H1 (cell line): ENCODE data around the gene HOOK1. TPM values are rescaled to one million over a fixed set of nuclear protein-coding genes. Genes with fewer than 3 reads are reported as not detected.

Experiments used
- CTCF ChIA-PET: fragments of 300-600 bp; sonication (Branson Sonifier 250); formaldehyde crosslinking; loops from one replicate; lab custom pipeline; 2021; ENCODE audit not compliant: partially characterized antibody; lab: Charles Lee
- POLR2A ChIA-PET: fragments of 300-600 bp; sonication (Branson Sonifier 250); formaldehyde crosslinking; loops from one replicate; lab custom pipeline; 2021; ENCODE audit warnings: inconsistent platforms; ENCODE audit not compliant: partially characterized antibody; lab: Charles Lee
- DNase-seq, 2 experiments: peaks; one replicate each; pipeline versions ENCODE4 v3.0.0 to v3.0.0-alpha.2; 2010 to 2022; ENCODE audit warnings: low spot score in 2 of 2, low read depth in 1 of 2, mixed read lengths in 1 of 2
- FAIRE-seq: peaks from 2 replicates; lab custom pipeline; 2011; peaks lifted over from hg19 to GRCh38; lab: Jason Lieb, UNC
- H2AFZ ChIP-seq: 2 replicates; pipeline ENCODE4 v1.8.1; 2012; ENCODE audit warnings: low read length, inconsistent platforms
- H2AK5ac ChIP-seq: 2 replicates; pipeline ENCODE4 v1.6.1; 2013; ENCODE audit warnings: low read depth, low read length
- H2BK120ac ChIP-seq: replicated peaks from 2 replicates; pipeline ENCODE3; 2013; ENCODE audit warnings: low read depth, low read length, inconsistent platforms
- H2BK12ac ChIP-seq: 2 replicates; pipeline ENCODE4 v1.6.1; 2013; ENCODE audit warnings: low read depth, low read length
- H2BK15ac ChIP-seq: 2 replicates; pipeline ENCODE4 v1.6.1; 2013; ENCODE audit warnings: low read length
- H2BK20ac ChIP-seq: 2 replicates; pipeline ENCODE4 v1.6.1; 2013; ENCODE audit warnings: low read length
- H2BK5ac ChIP-seq: 2 replicates; pipeline ENCODE4 v1.6.1; 2013; ENCODE audit warnings: low read depth, low read length
- H3K14ac ChIP-seq: 2 replicates; pipeline ENCODE4 v1.6.1; 2013; ENCODE audit warnings: inconsistent platforms; ENCODE audit not compliant: insufficient read length
- H3K18ac ChIP-seq: 2 replicates; pipeline ENCODE4 v1.6.1; 2013; ENCODE audit warnings: low read length; ENCODE audit errors: extremely low read depth
- H3K23ac ChIP-seq: 2 replicates; pipeline ENCODE4 v1.6.1; 2013; ENCODE audit warnings: inconsistent platforms; ENCODE audit not compliant: insufficient read length
- H3K23me2 ChIP-seq: 2 replicates; pipeline ENCODE4 v1.6.1; 2013; ENCODE audit warnings: low read depth, low read length
- H3K27ac ChIP-seq: 2 replicates; pipeline ENCODE4 v1.6.1; 2011; ENCODE audit warnings: low read depth, low read length, inconsistent platforms
- H3K27me3 ChIP-seq, 4 experiments: replicated peaks in 1 of 4; 1 replicate in 1 of 4; 2 replicates in 3 of 4; pipeline versions ENCODE4 v1.6.1 to v1.8.1; 2011 to 2013; ENCODE audit warnings: low read length in 3 of 4, mild to moderate bottlenecking in 3 of 4, inconsistent platforms in 2 of 4, mixed read lengths in 2 of 4, moderate library complexity in 1 of 4; ENCODE audit not compliant: control insufficient read depth in 3 of 4, insufficient read depth in 3 of 4; ENCODE audit errors: extremely low read depth in 1 of 4
- H3K36me3 ChIP-seq, 4 experiments: 2 replicates each; pipeline versions ENCODE4 v1.6.1 to v1.8.1; 2011 to 2013; ENCODE audit warnings: mild to moderate bottlenecking in 4 of 4, low read length in 3 of 4, moderate library complexity in 2 of 4, control low read depth in 1 of 4, inconsistent platforms in 1 of 4; ENCODE audit not compliant: insufficient read depth in 4 of 4, control insufficient read depth in 2 of 4
- H3K4ac ChIP-seq: replicated peaks from 2 replicates; pipeline ENCODE3; 2013; ENCODE audit warnings: low read length, low read depth, mixed read lengths, inconsistent platforms; ENCODE audit not compliant: insufficient read length
- H3K4me1 ChIP-seq, 4 experiments: replicated peaks in 1 of 4; 1 replicate in 1 of 4; 2 replicates in 3 of 4; pipeline versions ENCODE4 v1.6.1 to v1.8.1; 2011 to 2013; ENCODE audit warnings: low read length in 3 of 4, inconsistent platforms in 2 of 4, mixed read lengths in 1 of 4; ENCODE audit not compliant: insufficient read depth in 4 of 4, control insufficient read depth in 3 of 4
- H3K4me2 ChIP-seq, 2 experiments: 2 replicates each; pipeline versions ENCODE4 v1.6.1 to v1.8.1; 2011 to 2013; ENCODE audit warnings: low read depth in 2 of 2, low read length in 2 of 2, control low read depth in 1 of 2, inconsistent platforms in 1 of 2, mild to moderate bottlenecking in 1 of 2; ENCODE audit not compliant: insufficient read depth in 1 of 2
- H3K4me3 ChIP-seq, 4 experiments: fragments of 200-600, 300-600 bp in 1 of 4; sonication (generic), shearing (Covaris generic), sonication (Bioruptor Twin) in 1 of 4; 2 replicates each; pipeline versions ENCODE4 v1.5.1 to v1.8.1; 2011 to 2016; ENCODE audit warnings: low read length in 4 of 4, low read depth in 3 of 4, control low read depth in 2 of 4, inconsistent platforms in 2 of 4, mild to moderate bottlenecking in 2 of 4, mixed read lengths in 1 of 4, moderate library complexity in 1 of 4; ENCODE audit not compliant: insufficient read depth in 2 of 4; ENCODE audit errors: extremely low read depth in 1 of 4
- H3K56ac ChIP-seq: replicated peaks from 2 replicates; pipeline ENCODE3; 2013; ENCODE audit warnings: low read depth, mild to moderate bottlenecking, mixed read lengths, low read length, inconsistent platforms; ENCODE audit not compliant: insufficient read length
- H3K79me1 ChIP-seq: 2 replicates; pipeline ENCODE4 v1.6.1; 2013; ENCODE audit warnings: low read depth, low read length, control low read depth
- H3K79me2 ChIP-seq, 2 experiments: 2 replicates each; pipeline versions ENCODE4 v1.6.1 to v1.8.1; 2012 to 2013; ENCODE audit warnings: low read length in 2 of 2, mild to moderate bottlenecking in 2 of 2, inconsistent platforms in 1 of 2; ENCODE audit not compliant: insufficient read depth in 2 of 2, control insufficient read depth in 1 of 2
- H3K9ac ChIP-seq, 4 experiments: replicated peaks in 1 of 4; 1 replicate in 1 of 4; 2 replicates in 3 of 4; pipeline versions ENCODE4 v1.6.1 to v1.8.1; 2011 to 2013; ENCODE audit warnings: low read depth in 3 of 4, low read length in 3 of 4, control low read depth in 2 of 4, mild to moderate bottlenecking in 2 of 4, moderate library complexity in 2 of 4, inconsistent platforms in 1 of 4; ENCODE audit errors: extremely low read depth in 1 of 4
- H3K9me3 ChIP-seq, 2 experiments: 2 replicates each; pipeline versions ENCODE4 v1.6.1 to v1.8.1; 2012 to 2013; ENCODE audit warnings: mild to moderate bottlenecking in 2 of 2, moderate library complexity in 2 of 2, control low read depth in 1 of 2, inconsistent platforms in 1 of 2, low read depth in 1 of 2, low read length in 1 of 2, mixed read lengths in 1 of 2; ENCODE audit not compliant: insufficient read depth in 2 of 2
- H4K20me1 ChIP-seq, 2 experiments: replicated peaks in 1 of 2; 2 replicates each; pipeline versions ENCODE3 to v1.8.1; 2011 to 2013; ENCODE audit warnings: inconsistent platforms in 2 of 2, low read length in 2 of 2, mild to moderate bottlenecking in 1 of 2; ENCODE audit not compliant: insufficient read depth in 2 of 2, control insufficient read depth in 1 of 2
- H4K5ac ChIP-seq: 2 replicates; pipeline ENCODE4 v1.6.1; 2013; ENCODE audit warnings: low read length, low read depth, mixed read lengths, inconsistent platforms; ENCODE audit not compliant: insufficient read length
- H4K8ac ChIP-seq: 2 replicates; pipeline ENCODE4 v1.8.0; 2013; ENCODE audit warnings: mild to moderate bottlenecking, moderate library complexity, low read length, inconsistent platforms; ENCODE audit not compliant: insufficient read depth; ENCODE audit errors: extremely low read depth
- H4K91ac ChIP-seq: replicated peaks from 2 replicates; pipeline ENCODE3; 2013; ENCODE audit warnings: low read length, mixed read lengths, inconsistent platforms; ENCODE audit not compliant: insufficient read length
- ASH2L ChIP-seq: fragments of 200-600, 300-600 bp; sonication (generic); IDR thresholded peaks from one replicate; pipeline ENCODE4 v1.7.1; 2017; ENCODE audit warnings: low read length
- EGR1 ChIP-seq: IDR thresholded peaks from 2 replicates; pipeline ENCODE4 v1.6.1; 2011; ENCODE audit warnings: low read depth, low read length, borderline replicate concordance
- EP300 ChIP-seq, 2 experiments: IDR thresholded peaks; 1 replicate in 1 of 2; 2 replicates in 1 of 2; pipeline ENCODE4 v1.6.1; 2011 to 2012; ENCODE audit warnings: low read depth in 2 of 2, low read length in 2 of 2, mild to moderate bottlenecking in 2 of 2, borderline replicate concordance in 1 of 2, inconsistent platforms in 1 of 2, moderate library complexity in 1 of 2
- JUN ChIP-seq: IDR thresholded peaks from 2 replicates; pipeline ENCODE4 v1.6.1; 2011; ENCODE audit warnings: low read depth, mild to moderate bottlenecking, improper control_type of control experiment, low read length
- KDM4A ChIP-seq: IDR thresholded peaks from one replicate; pipeline ENCODE4 v1.7.1; 2012; ENCODE audit warnings: low read depth, mild to moderate bottlenecking, moderate library complexity, low read length, inconsistent platforms; ENCODE audit not compliant: severe bottlenecking
- RAD21 ChIP-seq, 2 experiments: IDR thresholded peaks in 1 of 2; conservative IDR thresholded peaks in 1 of 2; 2 replicates each; pipeline ENCODE4 v1.6.1; 2011; ENCODE audit warnings: low read depth in 2 of 2, low read length in 2 of 2, improper control_type of control experiment in 1 of 2, inconsistent platforms in 1 of 2, mild to moderate bottlenecking in 1 of 2, moderate library complexity in 1 of 2
- SUZ12 ChIP-seq: fragments of 200-600 bp; sonication (generic); IDR thresholded peaks from 2 replicates; pipeline ENCODE4 v1.6.1; 2012; ENCODE audit warnings: mild to moderate bottlenecking, inconsistent platforms, low read length, moderate library complexity, mixed read lengths
- TEAD4 ChIP-seq: IDR thresholded peaks from 2 replicates; pipeline ENCODE4 v1.6.1; 2012; ENCODE audit warnings: low read depth, low read length, inconsistent platforms, mixed read lengths
- YY1 ChIP-seq: IDR thresholded peaks from 2 replicates; pipeline ENCODE4 v1.6.1; 2011; ENCODE audit warnings: low read depth, mild to moderate bottlenecking, low read length
- WGBS, 2 experiments: shearing (Covaris generic) in 1 of 2; methylation state at CpG; one replicate each; pipeline versions ENCODE4 v1.1.6 to v1.1.7; 2013 to 2015; ENCODE audit warnings: low lambda C conversion rate in 2 of 2, mixed read lengths in 2 of 2, inconsistent platforms in 1 of 2, low coverage in 1 of 2, missing lambda C conversion rate in 1 of 2; ENCODE audit not compliant: insufficient replicate concordance in 2 of 2, insufficient coverage in 1 of 2, insufficient read length in 1 of 2; ENCODE audit errors: extremely low coverage in 1 of 2, missing lambda C conversion rate in 1 of 2; 5-methylcytosine and 5-hydroxymethylcytosine counted together
- polyA plus RNA-seq, 7 experiments: library from polyadenylated mRNA; depleted of rRNA in 3 of 7; stranded (reverse) in 5 of 7; unstranded in 2 of 7; fragments of >200 nt in 5 of 7; fragments of 200-250 nt in 2 of 7; gene quantifications; 1 replicate in 5 of 7; 2 replicates in 1 of 7; 4 replicates in 1 of 7; pipeline versions ENCODE4 v1.2.1 to v1.2.3, GENCODE V29; 2011 to 2013; ENCODE audit warnings: missing spikeins in 2 of 7, mixed read lengths in 2 of 7
- total RNA-seq: library from RNA; stranded (reverse); fragmentation: NEBNext Ultra II Directional; extraction: Animal tissue kit (Norgen Biotek cat#: 25700); gene quantifications from 2 replicates; pipeline ENCODE4 v1.2.1, GENCODE V29; 2021
- TF ChIP-seq, protein P1 (sequence below), 3 experiments: IDR thresholded peaks; 1 replicate in 2 of 3; 2 replicates in 1 of 3; pipeline versions ENCODE4 v1.5.1 to v1.6.1; 2011; ENCODE audit warnings: low read length in 3 of 3, mild to moderate bottlenecking in 3 of 3, inconsistent platforms in 2 of 3, low read depth in 1 of 3, moderate library complexity in 1 of 3; ENCODE audit not compliant: insufficient read depth in 1 of 3; ENCODE audit errors: control extremely low read depth in 1 of 3

The HOOK1 gene
- total and polyA plus RNA-seq, 2 of the 8 experiments (the other 6 are each of a cell fraction or from before 2014, with no cell fraction given): 5.6 to 34.5 TPM

- 88% methylated on average over 2 of the region's 2 CpGs; no CpG with 5 or more reads in 1 of the 2 experiments for WGBS, 2 experiments
- Histone ChIP-seq H3K14ac (no peak overlapping the region), H3K27me3 (no peaks in the 10 kb centered on the region), H2BK20ac (no peak overlapping the region), H2BK120ac (no peak overlapping the region), H3K9ac (no peak overlapping the region), H3K9me3 (no peaks in the 10 kb centered on the region), H3K36me3 (no peaks in the 10 kb centered on the region), H4K20me1 (no peaks in the 10 kb centered on the region), H3K4me1 (no peaks in the 10 kb centered on the region), H3K79me1 (no peaks in the 10 kb centered on the region), H3K4ac (no peak overlapping the region), H4K5ac (no peak overlapping the region), H3K27ac (no peak overlapping the region), H3K56ac (no peak overlapping the region), H4K91ac (no peak overlapping the region), H3K23me2 (0 out of 2 replicates have a peak, but pooled peaks cover 3% of the 10 kb centered on the region), H3K79me2 (no peaks in the 10 kb centered on the region), H3K23ac (no peak overlapping the region), H2BK12ac (no peak overlapping the region), H2BK5ac (no peak overlapping the region), H3K18ac (no peak overlapping the region), H2AK5ac (no peak overlapping the region), H2AFZ (no peak overlapping the region), H2BK15ac (no peak overlapping the region), H3K4me2 (no peak overlapping the region), H4K8ac (no peak overlapping the region), H3K4me3 (no peak overlapping the region)
- ChIA-PET CTCF (interaction anchor here (0.8 to 4.9 kb wide), 14 partner anchors 7 to 70 kb away, joined by 3 to 63 read pairs (median 11); no protein-coding TSS in a partner anchor), POLR2A (no interaction called here)
- FAIRE-seq (no peak), DNase-seq (no peak)
- TF ChIP-seq JUN: no peak
- TF ChIP-seq TEAD4: no peak
- 0 out of 2 replicates have a peak, but pooled peaks have one; percentile 39 for TF ChIP-seq YY1
- TF ChIP-seq, protein P1, sequence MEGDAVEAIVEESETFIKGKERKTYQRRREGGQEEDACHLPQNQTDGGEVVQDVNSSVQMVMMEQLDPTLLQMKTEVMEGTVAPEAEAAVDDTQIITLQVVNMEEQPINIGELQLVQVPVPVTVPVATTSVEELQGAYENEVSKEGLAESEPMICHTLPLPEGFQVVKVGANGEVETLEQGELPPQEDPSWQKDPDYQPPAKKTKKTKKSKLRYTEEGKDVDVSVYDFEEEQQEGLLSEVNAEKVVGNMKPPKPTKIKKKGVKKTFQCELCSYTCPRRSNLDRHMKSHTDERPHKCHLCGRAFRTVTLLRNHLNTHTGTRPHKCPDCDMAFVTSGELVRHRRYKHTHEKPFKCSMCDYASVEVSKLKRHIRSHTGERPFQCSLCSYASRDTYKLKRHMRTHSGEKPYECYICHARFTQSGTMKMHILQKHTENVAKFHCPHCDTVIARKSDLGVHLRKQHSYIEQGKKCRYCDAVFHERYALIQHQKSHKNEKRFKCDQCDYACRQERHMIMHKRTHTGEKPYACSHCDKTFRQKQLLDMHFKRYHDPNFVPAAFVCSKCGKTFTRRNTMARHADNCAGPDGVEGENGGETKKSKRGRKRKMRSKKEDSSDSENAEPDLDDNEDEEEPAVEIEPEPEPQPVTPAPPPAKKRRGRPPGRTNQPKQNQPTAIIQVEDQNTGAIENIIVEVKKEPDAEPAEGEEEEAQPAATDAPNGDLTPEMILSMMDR (IDR thresholded peaks at IDR 0.05; ENCODE audit: control extremely low read depth in 1 of 3, insufficient read depth in 1 of 3, low read depth in 1 of 3, low read length in 3 of 3): peak; percentile 50 to 64 (median 58)
- no peak for TF ChIP-seq EGR1
- TF ChIP-seq SUZ12: no peak
- no peak for TF ChIP-seq KDM4A
- peak; percentile 29 to 47; a peak in 3 of 4 replicates for TF ChIP-seq RAD21 (IDR thresholded peaks at IDR 0.05 in 1 of 2, conservative IDR thresholded peaks at IDR 0.05 in 1 of 2; ENCODE audit: low read depth in 2 of 2, low read length in 2 of 2)
- TF ChIP-seq EP300 (IDR thresholded peaks at IDR 0.05; ENCODE audit: borderline replicate concordance in 1 of 2, low read depth in 2 of 2, low read length in 2 of 2): no peak
- no peak for TF ChIP-seq ASH2L
These were observed 85.9 kb downstream of the HOOK1 start for GRCh38 chr1:59900640-59901039.
